IMR-90 (cell line): ENCODE measurements around the gene ECT2. TPM values are rescaled to one million over a fixed set of nuclear protein-coding genes. Genes with fewer than 3 reads are reported as not detected.

Source experiments
- ATAC-seq: fragments of 200-7000 bp; cut with Tn5 transposase; 2 replicates; pipeline ENCODE4 v1.9.1; 2020; ENCODE audit warnings: low read depth, mild to moderate bottlenecking, moderate library complexity
- BruUV-seq: library from RNA; stranded (reverse); fragments of 400-500 nt; replicated peaks from 2 replicates; lab custom pipeline; 2021; lab: Mats Ljungman, UMichigan
- CTCF ChIA-PET: fragments of 300-600 bp; formaldehyde crosslinking; extraction: SDS; loops from one replicate; lab custom pipeline; 2021; ENCODE audit warnings: antibody characterized with exemption; lab: Yijun Ruan, JAX
- POLR2A ChIA-PET: fragments of 300-600 bp; sonication (Branson Sonifier 250); formaldehyde crosslinking; loops from one replicate; lab custom pipeline; 2022; ENCODE audit warnings: antibody characterized with exemption; ENCODE audit not compliant: unreplicated experiment; lab: Charles Lee
- DNase-seq: peaks from one replicate; pipeline ENCODE4 v3.0.0; 2013
- H2AFZ ChIP-seq: replicated peaks from 2 replicates; pipeline ENCODE3; 2013; ENCODE audit warnings: low read length, mild to moderate bottlenecking; ENCODE audit not compliant: poor library complexity
- H2AK5ac ChIP-seq: 2 replicates; pipeline ENCODE4 v1.6.1; 2013; ENCODE audit warnings: low read depth, low read length, inconsistent platforms
- H2AK9ac ChIP-seq: replicated peaks from 2 replicates; pipeline ENCODE3; 2013; ENCODE audit warnings: mild to moderate bottlenecking, low read depth, low read length, moderate library complexity; ENCODE audit not compliant: poor library complexity
- H2BK120ac ChIP-seq: 2 replicates; pipeline ENCODE4 v1.6.1; 2013; ENCODE audit warnings: low read depth, low read length, inconsistent platforms
- H2BK15ac ChIP-seq: 3 replicates; pipeline ENCODE4 v1.6.1; 2013; ENCODE audit warnings: low read depth, low read length, inconsistent platforms
- H2BK20ac ChIP-seq: 2 replicates; pipeline ENCODE4 v1.6.1; 2013; ENCODE audit warnings: low read depth, mild to moderate bottlenecking, inconsistent platforms, low read length, moderate library complexity
- H2BK5ac ChIP-seq: 2 replicates; pipeline ENCODE4 v1.6.1; 2013; ENCODE audit warnings: mild to moderate bottlenecking, low read depth, low read length, inconsistent platforms; ENCODE audit not compliant: poor library complexity, severe bottlenecking
- H3K14ac ChIP-seq: replicated peaks from 2 replicates; pipeline ENCODE4 v1.6.1; 2013; ENCODE audit warnings: low read depth, low read length, inconsistent platforms
- H3K18ac ChIP-seq: 2 replicates; pipeline ENCODE4 v1.6.1; 2013; ENCODE audit warnings: low read depth, low read length, control low read depth
- H3K23ac ChIP-seq: 2 replicates; pipeline ENCODE4 v1.6.1; 2013; ENCODE audit warnings: low read depth, low read length, inconsistent platforms
- H3K27ac ChIP-seq: 2 replicates; pipeline ENCODE4 v1.5.1; 2013; ENCODE audit warnings: mild to moderate bottlenecking, control low read depth, low read length; ENCODE audit not compliant: insufficient read depth
- H3K27me3 ChIP-seq: 2 replicates; pipeline ENCODE4 v1.6.1; 2013; ENCODE audit warnings: low read length; ENCODE audit not compliant: control insufficient read depth, insufficient read depth
- H3K36me3 ChIP-seq: 2 replicates; pipeline ENCODE4 v1.6.1; 2013; ENCODE audit warnings: low read length, mixed read lengths; ENCODE audit not compliant: control insufficient read depth, insufficient read depth
- H3K4ac ChIP-seq: 2 replicates; pipeline ENCODE4 v1.6.1; 2013; ENCODE audit warnings: low read depth, low read length, inconsistent platforms
- H3K4me1 ChIP-seq: 2 replicates; pipeline ENCODE4 v1.6.1; 2013; ENCODE audit warnings: low read length, mixed read lengths; ENCODE audit not compliant: control insufficient read depth, insufficient read depth
- H3K4me2 ChIP-seq: 2 replicates; pipeline ENCODE4 v1.6.1; 2013; ENCODE audit warnings: low read depth, mild to moderate bottlenecking, control low read depth, low read length, moderate library complexity
- H3K4me3 ChIP-seq: 2 replicates; pipeline ENCODE4 v1.5.1; 2013; ENCODE audit warnings: low read depth, mild to moderate bottlenecking, control low read depth, low read length, moderate library complexity; ENCODE audit not compliant: insufficient read depth
- H3K56ac ChIP-seq: 2 replicates; pipeline ENCODE4 v1.6.1; 2013; ENCODE audit warnings: low read length, inconsistent platforms; ENCODE audit not compliant: insufficient read depth; ENCODE audit errors: extremely low read depth
- H3K79me1 ChIP-seq, 2 experiments: 2 replicates each; pipeline ENCODE4 v1.6.1; 2013; ENCODE audit warnings: low read length in 2 of 2, inconsistent platforms in 1 of 2, low read depth in 1 of 2
- H3K9ac ChIP-seq: 2 replicates; pipeline ENCODE4 v1.6.1; 2013; ENCODE audit warnings: low read depth, low read length, control low read depth
- H3K9me1 ChIP-seq: 2 replicates; pipeline ENCODE4 v1.6.1; 2013; ENCODE audit warnings: low read length, inconsistent platforms; ENCODE audit not compliant: insufficient read depth
- H3K9me3 ChIP-seq: 2 replicates; pipeline ENCODE4 v1.6.1; 2013; ENCODE audit warnings: low read length; ENCODE audit not compliant: control insufficient read depth, insufficient read depth
- H4K20me1 ChIP-seq: 2 replicates; pipeline ENCODE4 v1.6.1; 2013; ENCODE audit warnings: low read length, inconsistent platforms; ENCODE audit not compliant: insufficient read depth
- H4K5ac ChIP-seq: 2 replicates; pipeline ENCODE4 v1.6.1; 2013; ENCODE audit warnings: mild to moderate bottlenecking, low read depth, low read length, control low read depth
- H4K8ac ChIP-seq, 2 experiments: 2 replicates each; pipeline ENCODE4 v1.6.1; 2013; ENCODE audit warnings: low read depth in 2 of 2, low read length in 2 of 2, control low read depth in 1 of 2, inconsistent platforms in 1 of 2
- H4K91ac ChIP-seq: 2 replicates; pipeline ENCODE4 v1.6.1; 2013; ENCODE audit warnings: low read depth, low read length, inconsistent platforms; ENCODE audit not compliant: insufficient read depth
- NFE2L2 ChIP-seq: fragments of 150-350 bp; IDR thresholded peaks from 2 replicates; pipeline ENCODE4 v1.6.1; 2016; ENCODE audit warnings: low read depth, mild to moderate bottlenecking, low read length
- RFX5 ChIP-seq: IDR thresholded peaks from 2 replicates; pipeline ENCODE4 v1.8.0; 2012; ENCODE audit warnings: low read depth, mild to moderate bottlenecking, low read length, moderate library complexity
- dilution Hi-C: fragments of 300-500 bp; cut with HindIII; formaldehyde crosslinking; loops from one replicate; pipeline ENCODE4 v1.14.3; 2018; ENCODE audit warnings: low sequenced_read_pairs; ENCODE audit not compliant: unreplicated experiment
- in situ Hi-C: fragments of 300-500 bp; cut with MboI; formaldehyde crosslinking; loops from 3 replicates; pipeline ENCODE4 v1.14.3; 2019; ENCODE audit warnings: low sequenced_read_pairs, inconsistent platforms, mixed read lengths
- intact Hi-C: fragments of 100-400 bp; cut with micrococcal nuclease; formaldehyde crosslinking; loops from 2 replicates; pipeline ENCODE4 v1.10.0; 2022
- polyA plus RNA-seq, 3 experiments: library from polyadenylated mRNA; depleted of rRNA; stranded (reverse); fragments of >200 nt; gene quantifications; 2 replicates each; pipeline ENCODE4 v1.2.3, GENCODE V29; 2012; ENCODE audit warnings: low replicate concordance in 1 of 3
- total RNA-seq: library from RNA; depleted of rRNA; stranded (reverse); fragments of >200 nt; gene quantifications from 2 replicates; pipeline ENCODE4 v1.2.3, GENCODE V29; 2012
- TF ChIP-seq, protein P1 (sequence below): fragments of 150-350 bp; IDR thresholded peaks from 2 replicates; pipeline ENCODE4 v1.6.1; 2016; ENCODE audit warnings: low read depth, mild to moderate bottlenecking, low read length, moderate library complexity, borderline replicate concordance

The ECT2 gene
- total and polyA plus RNA-seq, 2 of the 4 experiments (the other 2 are of a cell fraction): 18.1 to 37.8 TPM

DNA sequence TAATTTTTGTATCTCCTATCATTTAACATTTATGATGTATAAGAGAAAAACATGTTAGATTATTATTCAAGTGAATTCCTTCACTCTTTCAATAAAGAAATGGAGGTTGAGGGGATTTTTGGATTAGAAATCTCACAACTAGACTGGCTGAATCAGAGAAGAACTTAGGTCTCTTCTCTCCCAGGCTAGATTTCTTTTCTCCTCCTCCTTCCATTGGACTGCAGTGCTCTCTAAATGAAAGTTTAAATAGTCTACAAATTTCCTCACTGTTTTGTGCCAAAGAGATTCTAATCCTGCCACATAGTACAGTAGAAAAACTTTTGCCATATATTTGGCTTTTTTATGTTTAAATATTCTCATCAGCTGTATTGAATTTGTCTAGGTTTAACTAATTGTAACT is 65.8 kb downstream of the ECT2 start:
- Histone ChIP-seq H3K4me3 (no peak overlapping the region), H3K56ac (no peak overlapping the region), H3K4me1 (no peaks in the 10 kb centered on the region), H3K79me1 (peaks cover 5 to 6% of the 10 kb centered on the region in 2 experiments), H3K36me3 (0 out of 2 replicates have a peak, but pooled peaks cover 1% of the 10 kb centered on the region), H4K8ac (no peak overlapping the region), H2AFZ (no peak overlapping the region), H3K4ac (no peak overlapping the region), H2BK20ac (no peak overlapping the region), H3K9me3 (no peaks in the 10 kb centered on the region), H3K9ac (no peak overlapping the region), H2BK15ac (no peak overlapping the region), H2BK120ac (no peak overlapping the region), H4K5ac (no peak overlapping the region), H2AK9ac (no peak overlapping the region), H4K91ac (no peak overlapping the region), H3K18ac (no peak overlapping the region), H3K27me3 (no peaks in the 10 kb centered on the region), H3K23ac (no peak overlapping the region), H3K27ac (no peak overlapping the region), H4K20me1 (no peaks in the 10 kb centered on the region), H2BK5ac (no peak overlapping the region), H3K9me1 (no peaks in the 10 kb centered on the region), H3K4me2 (no peak overlapping the region), H3K14ac (no peak overlapping the region), H2AK5ac (no peak overlapping the region)
- dilution Hi-C loops (no loop called here), intact Hi-C loops (no loop called here), in situ Hi-C loops (no loop called here)
- no TSS peak for BruUV-seq
- no peak for DNase-seq
- CTCF ChIA-PET: no interaction called here
- no peak for ATAC-seq
- TF ChIP-seq NFE2L2 (no peak), RFX5 (no peak)
- TF ChIP-seq, protein P1, sequence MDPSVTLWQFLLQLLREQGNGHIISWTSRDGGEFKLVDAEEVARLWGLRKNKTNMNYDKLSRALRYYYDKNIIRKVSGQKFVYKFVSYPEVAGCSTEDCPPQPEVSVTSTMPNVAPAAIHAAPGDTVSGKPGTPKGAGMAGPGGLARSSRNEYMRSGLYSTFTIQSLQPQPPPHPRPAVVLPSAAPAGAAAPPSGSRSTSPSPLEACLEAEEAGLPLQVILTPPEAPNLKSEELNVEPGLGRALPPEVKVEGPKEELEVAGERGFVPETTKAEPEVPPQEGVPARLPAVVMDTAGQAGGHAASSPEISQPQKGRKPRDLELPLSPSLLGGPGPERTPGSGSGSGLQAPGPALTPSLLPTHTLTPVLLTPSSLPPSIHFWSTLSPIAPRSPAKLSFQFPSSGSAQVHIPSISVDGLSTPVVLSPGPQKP: no peak
- POLR2A ChIA-PET: no interaction called here
